HepG2 (cell line): ENCODE results near the gene INAFM1. TPM values are rescaled to one million over a fixed set of nuclear protein-coding genes. Genes with fewer than 3 reads are reported as not detected.
A peak's percentile ranks its signal among the peaks of the same experiment; 100 is the strongest.

Source experiments
- ARHGAP35 ChIP-seq: sonication (generic); formaldehyde crosslinking; IDR thresholded peaks from 2 replicates; pipeline ENCODE4 v1.9.0; 2022; ENCODE audit warnings: mild to moderate bottlenecking, inconsistent platforms, moderate library complexity, missing genetic modification reagents, borderline replicate concordance
- CREB1 ChIP-seq, 2 experiments: fragments of 450-650 bp in 1 of 2; IDR thresholded peaks; 2 replicates each; pipeline ENCODE4 v1.6.1; 2016 to 2017; ENCODE audit warnings: control low read depth in 1 of 2, mild to moderate bottlenecking in 1 of 2, missing compliant biosample characterization in 1 of 2, missing genetic modification characterization in 1 of 2
- EEA1 ChIP-seq: sonication (generic); formaldehyde crosslinking; IDR thresholded peaks from 2 replicates; pipeline ENCODE4 v1.5.1; 2020; ENCODE audit warnings: mild to moderate bottlenecking, missing genetic modification reagents, borderline replicate concordance
- GATA4 ChIP-seq: sonication (generic); IDR thresholded peaks from 2 replicates; pipeline ENCODE4 v1.6.1; 2016; ENCODE audit warnings: antibody characterized with exemption, low read depth, borderline replicate concordance
- GFI1 ChIP-seq: sonication (generic); formaldehyde crosslinking; IDR thresholded peaks from 2 replicates; pipeline ENCODE4 v1.5.0; 2020; ENCODE audit warnings: missing genetic modification reagents, mild to moderate bottlenecking, borderline replicate concordance
- NFKB2 ChIP-seq: sonication (generic); formaldehyde crosslinking; IDR thresholded peaks from 2 replicates; pipeline ENCODE4 v1.4.0; 2020; ENCODE audit warnings: missing genetic modification reagents, borderline replicate concordance
- NFYC ChIP-seq: IDR thresholded peaks from 2 replicates; pipeline ENCODE4 v1.6.1; 2016; ENCODE audit warnings: missing genetic modification reagents, missing compliant biosample characterization
- NR2F1 ChIP-seq, 2 experiments: fragments of 450-650 bp in 1 of 2; formaldehyde crosslinking in 1 of 2; IDR thresholded peaks; 2 replicates each; pipeline versions ENCODE4 v1.5.0 to v1.6.1; 2016 to 2020; ENCODE audit warnings: mild to moderate bottlenecking in 1 of 2, missing compliant biosample characterization in 1 of 2, missing genetic modification reagents in 1 of 2, moderate library complexity in 1 of 2
- PLSCR1 ChIP-seq: sonication (generic); formaldehyde crosslinking; IDR thresholded peaks from 2 replicates; pipeline ENCODE4 v1.5.0; 2020; ENCODE audit warnings: missing genetic modification reagents, mild to moderate bottlenecking, borderline replicate concordance
- PRPF4 ChIP-seq: fragments of 200-400 bp; formaldehyde crosslinking; IDR thresholded peaks from 2 replicates; pipeline ENCODE4 v1.6.1; 2016; ENCODE audit warnings: low read length, low read depth; ENCODE audit not compliant: poor library complexity, severe bottlenecking
- SIN3B ChIP-seq: fragments of 150-350 bp; IDR thresholded peaks from 2 replicates; pipeline ENCODE4 v1.6.1; 2014; ENCODE audit warnings: low read length
- ZBTB44 ChIP-seq: sonication (generic); formaldehyde crosslinking; IDR thresholded peaks from 2 replicates; pipeline ENCODE4 v1.4.0; 2020; ENCODE audit warnings: missing genetic modification reagents
- ZFP90 ChIP-seq: sonication (generic); formaldehyde crosslinking; IDR thresholded peaks from 2 replicates; pipeline ENCODE4 v1.8.0; 2022; ENCODE audit warnings: missing genetic modification reagents, mild to moderate bottlenecking, inconsistent platforms, borderline replicate concordance
- ZFYVE20 ChIP-seq: sonication (generic); formaldehyde crosslinking; IDR thresholded peaks from 2 replicates; pipeline ENCODE4 v1.8.0; 2023; ENCODE audit warnings: low read depth, mild to moderate bottlenecking, moderate library complexity, missing genetic modification reagents, borderline replicate concordance
- ZGPAT ChIP-seq: IDR thresholded peaks from 2 replicates; pipeline ENCODE4 v1.6.1; 2016; ENCODE audit warnings: mild to moderate bottlenecking
- ZNF24 ChIP-seq: fragments of 450-650 bp; IDR thresholded peaks from 2 replicates; pipeline ENCODE4 v1.6.1; 2017; ENCODE audit warnings: antibody characterized with exemption, mild to moderate bottlenecking
- ZNF276 ChIP-seq: sonication (generic); formaldehyde crosslinking; IDR thresholded peaks from 2 replicates; pipeline ENCODE4 v1.4.0; 2020; ENCODE audit warnings: mild to moderate bottlenecking, low read depth, missing genetic modification reagents
- ZNF546 ChIP-seq: sonication (generic); formaldehyde crosslinking; conservative IDR thresholded peaks from 2 replicates; pipeline ENCODE4 v1.8.1; 2023; ENCODE audit warnings: mild to moderate bottlenecking, missing genetic modification reagents
- ZNF572 ChIP-seq: sonication (generic); formaldehyde crosslinking; IDR thresholded peaks from 2 replicates; pipeline ENCODE4 v1.5.1; 2020; ENCODE audit warnings: mild to moderate bottlenecking, missing genetic modification reagents
- ZNF589 ChIP-seq: sonication (generic); formaldehyde crosslinking; conservative IDR thresholded peaks from 2 replicates; pipeline ENCODE4 v1.8.0; 2022; ENCODE audit warnings: mild to moderate bottlenecking, moderate library complexity, missing genetic modification reagents
- ZNF720 ChIP-seq: sonication (generic); formaldehyde crosslinking; IDR thresholded peaks from 2 replicates; pipeline ENCODE4 v1.4.0; 2020; ENCODE audit warnings: missing genetic modification reagents
- ZNF75D ChIP-seq: sonication (generic); formaldehyde crosslinking; IDR thresholded peaks from 2 replicates; pipeline ENCODE4 v1.8.1; 2023; ENCODE audit warnings: missing genetic modification reagents, mild to moderate bottlenecking, borderline replicate concordance
- ZNF839 ChIP-seq: sonication (generic); formaldehyde crosslinking; IDR thresholded peaks from 2 replicates; pipeline ENCODE4 v1.4.0; 2020; ENCODE audit warnings: missing genetic modification reagents, mild to moderate bottlenecking, borderline replicate concordance
- polyA plus RNA-seq, 8 experiments: library from polyadenylated mRNA; depleted of rRNA in 3 of 8; stranded (reverse) in 7 of 8; unstranded in 1 of 8; fragments of >200 nt; fragmentation: Illumina TruSeq in 4 of 8; extraction: Trizol in 4 of 8; gene quantifications; 2 replicates each; pipeline versions ENCODE4 v1.2.1 to v1.2.3, GENCODE V29; 2011 to 2016; ENCODE audit warnings: low read depth in 4 of 8, missing spikeins in 1 of 8, mixed read lengths in 1 of 8; ENCODE audit not compliant: insufficient read depth in 1 of 8
- total RNA-seq, 5 experiments: library from RNA; depleted of rRNA; stranded (reverse); fragments of >200 nt; fragmentation: Illumina TruSeq; extraction: Trizol; gene quantifications; 2 replicates each; pipeline ENCODE4 v1.2.3, GENCODE V29; 2016; ENCODE audit warnings: low read depth in 1 of 5

The INAFM1 gene
- total and polyA plus RNA-seq, 2 of the 13 experiments (the other 11 are each of a cell fraction or from before 2014, with no cell fraction given), result 0.88 to 1.9 TPM

GRCh38 chr19:47230054-47230920 is 44.4 kb upstream of the INAFM1 start (continued):
- TF ChIP-seq ZNF589 (CRISPR knock-in tag) (no peak), CREB1 (IDR thresholded peaks at IDR 0.05) (no peak), CREB1 (CRISPR knock-in tag; IDR thresholded peaks at IDR 0.05) (no peak), ZGPAT (CRISPR knock-in tag) (no peak), ZNF572 (CRISPR knock-in tag) (0 out of 2 replicates have a peak, but pooled peaks have one; percentile 41), PLSCR1 (CRISPR knock-in tag) (no peak), GFI1 (no peak), EEA1 (CRISPR knock-in tag) (no peak), GATA4 (no peak), ARHGAP35 (CRISPR knock-in tag) (0 out of 2 replicates have a peak, but pooled peaks have one; percentile 46), ZNF276 (CRISPR knock-in tag) (no peak), ZNF839 (CRISPR knock-in tag) (no peak), PRPF4 (no peak), ZNF720 (no peak), ZNF75D (no peak), NFKB2 (no peak), SIN3B (no peak), NR2F1 (CRISPR knock-in tag; IDR thresholded peaks at IDR 0.05) (no peak), ZBTB44 (CRISPR knock-in tag) (no peak), ZFP90 (CRISPR knock-in tag) (no peak), NFYC (no peak), ZFYVE20 (CRISPR knock-in tag) (no peak), ZNF24 (no peak), ZNF546 (CRISPR knock-in tag) (no peak; the same call in 1 of the 2 replicates)
